ENCODE results near the gene ATG101.

DNA sequence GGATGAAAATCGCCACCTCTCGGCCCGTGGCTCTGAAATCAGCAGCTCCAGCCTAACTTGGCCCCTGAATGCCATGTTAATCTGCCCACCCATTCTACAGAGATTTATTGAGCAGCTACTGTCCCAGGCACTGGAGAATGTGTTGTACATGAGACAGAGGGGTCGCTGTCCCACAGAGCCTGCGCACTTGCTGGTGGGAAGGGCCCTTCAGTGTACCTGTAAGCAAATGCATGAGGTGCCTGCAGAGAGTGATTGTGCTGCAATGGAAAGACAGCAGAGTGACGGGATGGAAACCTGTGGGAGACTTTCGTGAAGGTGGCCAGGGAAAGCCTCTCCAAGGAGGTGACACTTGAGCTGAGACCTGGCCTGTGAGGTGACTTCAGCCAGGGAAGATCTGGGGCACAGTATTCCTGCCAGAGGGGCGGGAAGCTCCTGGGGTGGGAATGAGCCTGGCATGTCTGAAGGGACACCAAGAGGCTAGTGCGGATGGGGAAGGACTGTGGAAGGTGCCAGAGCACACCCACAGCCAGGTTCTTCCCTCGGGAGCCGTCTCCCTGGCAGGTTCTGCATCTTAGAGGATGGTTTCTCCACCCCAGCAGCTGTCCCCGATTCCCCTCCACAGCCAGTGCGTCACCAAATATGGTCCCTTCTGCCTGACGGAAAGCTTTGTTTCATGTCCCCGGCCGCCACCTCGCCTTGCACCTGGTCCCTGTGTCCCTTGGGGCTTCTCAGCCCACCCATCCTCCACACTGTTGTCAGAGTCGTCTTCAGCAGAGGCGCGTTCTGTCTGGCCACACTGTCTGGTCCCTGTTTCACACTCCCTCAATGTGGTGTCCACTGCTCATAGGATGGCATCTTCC lies 18.4 kb downstream of the ATG101 start:
- TF ChIP-seq, protein P1, sequence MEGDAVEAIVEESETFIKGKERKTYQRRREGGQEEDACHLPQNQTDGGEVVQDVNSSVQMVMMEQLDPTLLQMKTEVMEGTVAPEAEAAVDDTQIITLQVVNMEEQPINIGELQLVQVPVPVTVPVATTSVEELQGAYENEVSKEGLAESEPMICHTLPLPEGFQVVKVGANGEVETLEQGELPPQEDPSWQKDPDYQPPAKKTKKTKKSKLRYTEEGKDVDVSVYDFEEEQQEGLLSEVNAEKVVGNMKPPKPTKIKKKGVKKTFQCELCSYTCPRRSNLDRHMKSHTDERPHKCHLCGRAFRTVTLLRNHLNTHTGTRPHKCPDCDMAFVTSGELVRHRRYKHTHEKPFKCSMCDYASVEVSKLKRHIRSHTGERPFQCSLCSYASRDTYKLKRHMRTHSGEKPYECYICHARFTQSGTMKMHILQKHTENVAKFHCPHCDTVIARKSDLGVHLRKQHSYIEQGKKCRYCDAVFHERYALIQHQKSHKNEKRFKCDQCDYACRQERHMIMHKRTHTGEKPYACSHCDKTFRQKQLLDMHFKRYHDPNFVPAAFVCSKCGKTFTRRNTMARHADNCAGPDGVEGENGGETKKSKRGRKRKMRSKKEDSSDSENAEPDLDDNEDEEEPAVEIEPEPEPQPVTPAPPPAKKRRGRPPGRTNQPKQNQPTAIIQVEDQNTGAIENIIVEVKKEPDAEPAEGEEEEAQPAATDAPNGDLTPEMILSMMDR (IDR thresholded peaks at IDR 0.05): no peak
- no peak for TF ChIP-seq EZH2 (IDR thresholded peaks at IDR 0.05)
- no peak for TF ChIP-seq EZH2phosphoT487 (IDR thresholded peaks at IDR 0.05)

All from neural progenitor cell (in vitro differentiated cells).